Mucosa of stomach (tissue), 1 donor: ENCODE measurements around the gene USP31.

Experiments used
- H3K27me3 ChIP-seq: one replicate; pipeline ENCODE4 v1.7.0; 2013; ENCODE audit warnings: mild to moderate bottlenecking, low read length; ENCODE audit not compliant: control insufficient read depth, insufficient read depth
- H3K36me3 ChIP-seq: one replicate; pipeline ENCODE4 v1.7.0; 2013; ENCODE audit warnings: low read length; ENCODE audit not compliant: control insufficient read depth, insufficient read depth
- H3K4me1 ChIP-seq: one replicate; pipeline ENCODE4 v1.7.0; 2013; ENCODE audit warnings: mild to moderate bottlenecking, low read length; ENCODE audit not compliant: control insufficient read depth, insufficient read depth
- H3K4me3 ChIP-seq: one replicate; pipeline ENCODE4 v1.7.0; 2013; ENCODE audit warnings: low read length
- H3K9ac ChIP-seq: one replicate; pipeline ENCODE4 v1.7.0; 2013; ENCODE audit warnings: mild to moderate bottlenecking, low read length, moderate library complexity
- H3K9me3 ChIP-seq: one replicate; pipeline ENCODE4 v1.7.0; 2013; ENCODE audit warnings: mild to moderate bottlenecking, low read length, moderate library complexity; ENCODE audit not compliant: control insufficient read depth
- donor health status: Pancreatic carcinoma.

The USP31 gene

DNA sequence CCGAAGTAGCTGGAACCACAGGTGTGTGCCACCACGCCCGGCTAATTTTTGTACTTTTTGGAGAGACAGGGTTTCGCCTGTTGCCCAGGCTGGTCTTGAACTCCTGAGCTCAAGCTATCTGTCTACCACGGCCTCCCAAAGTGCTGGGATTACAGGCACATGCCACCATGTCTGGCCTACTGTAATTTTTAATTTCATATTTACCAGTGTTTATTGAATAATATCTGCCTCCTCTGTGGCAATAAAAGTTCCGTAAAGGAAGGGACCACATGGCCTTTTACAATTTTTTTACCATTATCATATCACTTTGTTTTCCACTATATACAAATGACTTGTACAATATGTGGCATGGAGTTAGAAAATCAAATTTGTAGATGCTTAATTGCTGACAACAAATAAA is 7.8 kb downstream of the USP31 start:
- H3K4me1 ChIP-seq: no peaks in the 10 kb centered on the region
- no peaks in the 10 kb centered on the region for H3K9me3 ChIP-seq
- no peak overlapping the region for H3K9ac ChIP-seq
- H3K27me3 ChIP-seq: no peaks in the 10 kb centered on the region
- H3K4me3 ChIP-seq: no peak overlapping the region
- H3K36me3 ChIP-seq: no peaks in the 10 kb centered on the region

DNA sequence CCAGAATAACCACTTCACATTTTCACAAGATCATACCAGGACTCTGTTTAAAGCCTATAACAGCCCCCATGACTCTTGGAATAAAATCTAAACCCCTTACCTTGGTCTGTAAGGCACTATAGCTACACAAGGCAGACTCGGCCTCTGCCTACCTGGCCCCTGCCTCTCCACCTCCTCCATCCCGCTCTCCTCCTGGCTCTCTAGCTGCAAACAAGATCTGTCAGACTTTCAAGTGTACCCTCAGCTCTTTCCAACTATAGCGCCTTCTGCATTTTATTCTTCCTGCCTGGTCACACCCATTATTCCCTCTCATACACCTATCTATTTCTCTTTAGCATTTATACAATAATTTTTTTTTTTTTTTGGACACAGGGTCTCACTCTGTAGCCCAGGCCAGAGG is 8.2 kb downstream of the USP31 start:
- no peaks in the 10 kb centered on the region for H3K9me3 ChIP-seq
- no peaks in the 10 kb centered on the region for H3K27me3 ChIP-seq
- H3K4me1 ChIP-seq: no peaks in the 10 kb centered on the region
- H3K9ac ChIP-seq: no peak overlapping the region
- H3K4me3 ChIP-seq: no peak overlapping the region
- H3K36me3 ChIP-seq: no peaks in the 10 kb centered on the region

DNA sequence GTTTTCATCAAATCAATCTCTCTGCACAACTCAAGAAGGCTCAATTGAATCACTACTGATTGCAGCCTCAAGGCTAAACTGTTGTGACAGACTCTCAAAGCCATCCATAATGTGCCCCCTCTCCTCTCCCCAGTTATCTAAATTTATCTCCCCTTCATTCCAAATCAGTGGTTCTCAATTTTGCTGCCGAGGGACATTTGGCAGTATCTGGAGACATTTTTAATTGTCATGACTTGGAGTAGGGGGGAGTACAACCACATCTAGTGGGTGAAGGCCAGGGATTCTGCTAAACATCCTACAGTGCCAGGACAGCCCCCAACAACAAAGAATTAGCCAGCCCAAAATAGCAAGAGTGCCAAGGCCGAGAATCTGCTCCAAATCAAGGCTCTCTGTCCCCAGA is 9.1 kb downstream of the USP31 start:
- H3K4me1 ChIP-seq: no peaks in the 10 kb centered on the region
- no peak overlapping the region for H3K4me3 ChIP-seq

DNA sequence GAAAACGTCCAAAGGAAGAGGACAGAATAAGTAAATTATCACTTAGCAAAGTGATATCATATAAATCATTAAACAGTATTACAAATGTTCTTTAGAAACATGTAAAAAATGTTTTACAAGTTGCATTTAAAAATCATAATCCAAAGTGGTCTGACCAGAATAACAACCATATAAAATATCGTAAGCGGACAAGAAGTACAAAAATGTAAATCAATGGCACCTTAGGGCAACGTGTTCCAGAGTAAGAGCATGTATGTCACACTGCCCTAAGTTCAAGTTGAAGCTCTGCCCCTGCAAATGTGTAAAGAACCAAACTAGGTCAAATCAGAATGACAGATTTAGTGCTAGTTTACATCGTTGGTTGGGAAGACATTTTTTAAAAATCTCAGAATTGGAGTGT is 11.4 kb downstream of the USP31 start:
- no peaks in the 10 kb centered on the region for H3K27me3 ChIP-seq
- H3K4me3 ChIP-seq: no peak overlapping the region
- H3K4me1 ChIP-seq: no peaks in the 10 kb centered on the region

More for the DNA sequence above, 9.1 kb downstream of the USP31 start:
- Histone ChIP-seq H3K36me3 (no peaks in the 10 kb centered on the region), H3K9ac (no peak overlapping the region), H3K27me3 (no peaks in the 10 kb centered on the region), H3K9me3 (no peaks in the 10 kb centered on the region)

DNA sequence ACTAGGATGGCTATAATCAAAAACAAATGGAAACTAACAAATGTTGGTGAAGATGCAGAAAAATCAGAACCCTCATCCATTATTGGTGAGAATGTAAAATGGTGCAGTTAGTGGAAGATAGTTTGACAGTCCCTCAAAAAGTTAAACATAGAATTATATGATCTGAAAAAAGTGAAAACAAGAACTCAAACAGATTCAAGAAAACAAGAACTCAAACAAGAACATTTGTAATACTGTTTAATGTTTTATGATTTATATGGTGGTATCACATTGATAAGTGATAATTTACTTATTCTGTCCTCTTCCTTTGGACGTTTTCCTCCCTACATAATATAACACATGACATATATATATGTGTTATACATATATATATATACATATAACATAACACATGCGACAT is 12.0 kb downstream of the USP31 start:
- no peak overlapping the region for H3K4me3 ChIP-seq
- no peaks in the 10 kb centered on the region for H3K36me3 ChIP-seq
- no peak overlapping the region for H3K9ac ChIP-seq
- no peaks in the 10 kb centered on the region for H3K9me3 ChIP-seq
- H3K4me1 ChIP-seq: no peaks in the 10 kb centered on the region
- H3K27me3 ChIP-seq: no peaks in the 10 kb centered on the region

More for the DNA sequence above, 11.4 kb downstream of the USP31 start:
- H3K9ac ChIP-seq: no peak overlapping the region
- H3K36me3 ChIP-seq: no peaks in the 10 kb centered on the region
- no peaks in the 10 kb centered on the region for H3K9me3 ChIP-seq

DNA sequence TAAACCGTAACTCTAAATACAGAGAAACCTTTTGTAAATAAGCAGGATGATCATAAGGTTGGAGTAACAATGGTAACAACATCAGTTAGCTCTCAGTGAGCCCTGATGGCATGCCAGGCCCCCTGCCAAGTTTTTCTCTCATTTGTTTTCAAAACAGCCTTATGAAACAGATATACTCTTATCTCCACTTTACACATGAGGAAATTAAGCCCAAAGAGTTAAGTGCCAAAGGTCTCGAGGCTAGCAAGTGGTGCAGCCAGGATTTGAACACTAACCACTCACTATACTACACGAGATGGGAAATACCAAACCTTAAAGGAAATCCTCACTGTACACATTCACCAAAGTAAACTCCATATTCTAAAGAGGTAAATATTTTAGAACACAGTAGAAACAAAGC is 15.0 kb downstream of the USP31 start:
- no peaks in the 10 kb centered on the region for H3K36me3 ChIP-seq
- no peak overlapping the region for H3K9ac ChIP-seq
- H3K27me3 ChIP-seq: no peaks in the 10 kb centered on the region
- no peaks in the 10 kb centered on the region for H3K4me1 ChIP-seq
- no peaks in the 10 kb centered on the region for H3K9me3 ChIP-seq
- H3K4me3 ChIP-seq: no peak overlapping the region

- no peak overlapping the region for H3K4me3 ChIP-seq
- H3K9me3 ChIP-seq: no peaks in the 10 kb centered on the region
- no peaks in the 10 kb centered on the region for H3K27me3 ChIP-seq
- peak overlapping the region; percentile 2 for H3K9ac ChIP-seq
- H3K4me1 ChIP-seq: no peaks in the 10 kb centered on the region
- no peaks in the 10 kb centered on the region for H3K36me3 ChIP-seq
Observed at GRCh38 chr16:23132775-23133463, 16.3 kb downstream of the USP31 start.

DNA sequence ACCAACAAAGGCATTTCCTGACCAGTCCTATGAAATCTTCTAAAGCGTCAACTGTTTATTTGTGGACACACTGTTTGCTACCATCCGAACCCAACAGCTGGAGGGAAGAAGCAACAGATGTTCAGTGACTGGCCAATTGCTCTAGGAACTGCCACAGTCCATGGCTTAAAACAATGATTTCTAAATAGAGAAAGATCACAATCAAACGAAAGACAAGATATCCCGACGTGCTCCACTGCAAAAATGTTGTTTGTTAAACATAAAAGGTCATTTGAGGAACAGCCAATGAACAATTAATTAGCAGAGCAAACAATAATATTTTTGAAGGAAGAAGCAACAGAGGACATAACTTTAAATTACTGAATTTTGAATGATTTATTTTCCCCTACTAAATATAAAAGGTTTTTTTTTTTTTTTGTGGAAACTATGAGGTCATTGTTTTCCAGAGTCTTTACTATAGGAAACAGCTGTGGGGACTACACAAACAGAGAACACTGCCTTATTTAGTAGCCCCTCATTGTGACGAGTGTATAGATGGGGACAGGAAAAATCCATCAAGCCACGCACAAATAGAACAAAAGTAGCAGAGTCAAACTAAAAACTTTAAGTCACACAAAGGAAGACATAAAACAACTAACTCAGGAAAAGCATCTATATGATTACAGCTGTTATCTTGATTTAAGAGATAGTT is 17.2 kb downstream of the USP31 start:
- Histone ChIP-seq H3K36me3 (no peaks in the 10 kb centered on the region), H3K9ac (no peak overlapping the region), H3K4me1 (no peaks in the 10 kb centered on the region), H3K4me3 (no peak overlapping the region), H3K27me3 (no peaks in the 10 kb centered on the region), H3K9me3 (no peaks in the 10 kb centered on the region)

DNA sequence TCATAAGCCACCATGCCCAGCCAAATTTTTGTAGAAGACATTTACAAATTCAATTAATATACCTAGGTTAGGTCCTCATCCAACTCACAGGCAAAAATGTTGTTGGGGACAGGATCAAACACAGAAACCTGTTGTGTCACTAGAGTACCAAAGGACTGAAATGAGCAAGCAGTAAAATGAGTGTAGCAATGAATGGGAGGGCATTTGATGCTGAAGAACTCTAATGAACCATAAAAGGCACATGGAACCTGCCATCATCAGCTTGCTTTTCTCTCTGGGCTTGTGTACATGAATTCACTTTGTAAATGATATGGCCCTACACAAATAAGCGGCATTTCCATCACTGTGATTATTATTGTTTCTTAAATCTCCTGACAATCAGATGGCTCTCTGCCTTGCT is 17.8 kb downstream of the USP31 start:
- no peak overlapping the region for H3K9ac ChIP-seq
- no peaks in the 10 kb centered on the region for H3K9me3 ChIP-seq
- no peaks in the 10 kb centered on the region for H3K27me3 ChIP-seq
- H3K36me3 ChIP-seq: no peaks in the 10 kb centered on the region
- no peaks in the 10 kb centered on the region for H3K4me1 ChIP-seq
- no peak overlapping the region for H3K4me3 ChIP-seq

DNA sequence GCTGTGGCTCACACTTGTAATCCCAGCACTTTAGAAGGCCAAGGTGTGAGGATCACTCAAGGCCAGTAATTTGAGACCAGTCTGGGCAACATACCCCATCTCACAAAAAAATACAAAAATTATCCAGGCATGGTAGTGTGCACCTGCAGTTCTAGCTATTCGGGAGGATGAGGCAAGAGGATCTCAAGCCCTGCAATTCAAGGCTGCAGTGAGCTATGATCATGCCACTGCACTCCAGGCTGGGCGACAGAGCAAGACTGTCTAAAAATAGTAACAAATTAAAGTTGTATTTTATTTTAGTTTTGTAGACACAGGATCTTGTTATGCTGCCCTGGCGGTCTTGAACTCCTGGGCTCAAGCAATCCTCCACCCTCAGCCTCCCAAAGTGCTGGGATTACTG is 18.2 kb downstream of the USP31 start:
- Histone ChIP-seq H3K36me3 (no peaks in the 10 kb centered on the region), H3K27me3 (no peaks in the 10 kb centered on the region), H3K4me3 (no peak overlapping the region), H3K9ac (no peak overlapping the region), H3K4me1 (no peaks in the 10 kb centered on the region), H3K9me3 (no peaks in the 10 kb centered on the region)

DNA sequence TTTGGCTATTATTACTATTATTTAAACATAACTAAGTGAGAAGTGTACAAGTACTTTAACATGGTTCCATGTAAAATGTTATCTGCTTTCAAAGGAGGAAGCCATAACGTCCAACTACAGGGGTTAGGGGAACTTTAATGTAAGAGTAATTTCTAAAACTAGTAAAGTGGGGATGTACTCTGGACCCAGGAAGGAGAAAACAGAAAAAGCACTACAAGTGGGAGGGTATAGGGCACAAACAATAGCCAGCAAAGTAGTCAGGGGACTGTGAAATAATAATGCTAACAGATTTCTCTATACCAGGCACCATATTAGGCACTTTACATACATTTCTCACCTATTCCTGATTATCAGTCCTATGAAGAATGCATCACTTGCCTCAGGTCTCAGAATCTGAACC is 19.6 kb downstream of the USP31 start:
- H3K4me1 ChIP-seq: no peaks in the 10 kb centered on the region

DNA sequence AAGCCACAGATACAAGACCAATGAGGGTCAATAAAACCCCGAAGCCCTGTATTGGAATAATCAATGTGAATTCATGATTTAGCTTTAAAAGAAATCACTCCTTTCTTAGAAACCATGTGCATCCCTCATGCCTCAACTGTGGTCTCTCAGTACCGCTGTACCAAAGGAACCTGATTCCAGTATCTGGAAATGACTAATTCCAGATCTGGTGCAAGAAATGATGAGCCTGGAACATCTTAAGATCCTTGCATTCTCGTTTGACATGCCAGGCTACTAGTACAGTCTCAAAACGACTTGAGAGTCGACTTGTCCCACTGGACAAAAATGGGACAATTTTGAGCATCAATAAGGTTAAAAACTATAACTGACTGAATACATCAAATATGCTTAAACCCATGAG is 21.2 kb downstream of the USP31 start:
- no peaks in the 10 kb centered on the region for H3K36me3 ChIP-seq
- H3K27me3 ChIP-seq: no peaks in the 10 kb centered on the region
- no peaks in the 10 kb centered on the region for H3K9me3 ChIP-seq
- H3K9ac ChIP-seq: no peak overlapping the region
- no peak overlapping the region for H3K4me3 ChIP-seq
- no peaks in the 10 kb centered on the region for H3K4me1 ChIP-seq

More for the DNA sequence above, 19.6 kb downstream of the USP31 start:
- no peak overlapping the region for H3K4me3 ChIP-seq
- no peaks in the 10 kb centered on the region for H3K9me3 ChIP-seq
- H3K27me3 ChIP-seq: no peaks in the 10 kb centered on the region
- no peaks in the 10 kb centered on the region for H3K36me3 ChIP-seq
- no peak overlapping the region for H3K9ac ChIP-seq
